CD4-positive, alpha-beta memory T cell (primary cell): ENCODE measurements around the gene CREBL2. TPM values are rescaled to one million over a fixed set of nuclear protein-coding genes. Genes with fewer than 3 reads are reported as not detected.
"Not testable (repeated sequence)": the region's sequence is repeated elsewhere in the genome, so short reads cannot be mapped to it uniquely, and the experiment has no call there.

Source experiments
- CTCF ChIA-PET: fragments of 350-600 bp; sonication (Branson Sonifier 250); formaldehyde crosslinking; loops from one replicate; lab custom pipeline; 2021; ENCODE audit warnings: inconsistent platforms; ENCODE audit not compliant: partially characterized antibody; lab: Charles Lee
- POLR2A ChIA-PET: fragments of 350-600 bp; sonication (Branson Sonifier 250); formaldehyde crosslinking; loops from one replicate; lab custom pipeline; 2021; ENCODE audit not compliant: partially characterized antibody; lab: Charles Lee
- DNase-seq, 5 donors: peaks; one replicate each; pipeline versions ENCODE4 v3.0.0 to v3.0.0-alpha.2; 2020 to 2022; ENCODE audit warnings: mixed read lengths in 1 of 5
- H3K27ac ChIP-seq: one replicate; pipeline ENCODE4 v1.7.0; 2013; ENCODE audit warnings: low read depth, low read length
- H3K27me3 ChIP-seq: 2 replicates; pipeline ENCODE4 v1.7.0; 2013; ENCODE audit warnings: mild to moderate bottlenecking, low read length, moderate library complexity; ENCODE audit not compliant: insufficient read depth
- H3K36me3 ChIP-seq: 2 replicates; pipeline ENCODE4 v1.7.0; 2013; ENCODE audit warnings: mild to moderate bottlenecking, low read length, moderate library complexity; ENCODE audit not compliant: insufficient read depth
- H3K4me1 ChIP-seq: 2 replicates; pipeline ENCODE4 v1.7.0; 2013; ENCODE audit warnings: mild to moderate bottlenecking, low read length, moderate library complexity; ENCODE audit not compliant: insufficient read depth
- H3K4me3 ChIP-seq, 2 donors: one replicate each; pipeline ENCODE4 v1.7.0; 2013; ENCODE audit warnings: low read length in 2 of 2, mild to moderate bottlenecking in 1 of 2
- H3K9me3 ChIP-seq, 2 donors: one replicate each; pipeline ENCODE4 v1.7.0; 2013; ENCODE audit warnings: low read length in 2 of 2, control low read depth in 1 of 2; ENCODE audit not compliant: control insufficient read depth in 1 of 2
- H3K27ac Mint-ChIP-seq, 7 donors: one replicate each; pipeline ENCODE4 v1.8.0; 2020 to 2021; ENCODE audit warnings: mixed read lengths in 7 of 7, mild to moderate bottlenecking in 6 of 7, inconsistent platforms in 3 of 7, moderate library complexity in 3 of 7
- H3K27me3 Mint-ChIP-seq, 2 donors: one replicate each; pipeline ENCODE4 v1.8.0; 2020 to 2021; ENCODE audit warnings: mixed read lengths in 2 of 2
- H3K36me3 Mint-ChIP-seq, 2 donors: one replicate each; pipeline ENCODE4 v1.8.0; 2020 to 2021; ENCODE audit warnings: mixed read lengths in 2 of 2, inconsistent platforms in 1 of 2, mild to moderate bottlenecking in 1 of 2
- H3K4me1 Mint-ChIP-seq, 4 donors: one replicate each; pipeline ENCODE4 v1.8.0; 2020 to 2021; ENCODE audit warnings: mixed read lengths in 4 of 4, mild to moderate bottlenecking in 1 of 4
- H3K4me3 Mint-ChIP-seq, 8 donors: one replicate each; pipeline ENCODE4 v1.8.0; 2020 to 2021; ENCODE audit warnings: mixed read lengths in 8 of 8, mild to moderate bottlenecking in 7 of 8, moderate library complexity in 6 of 8, inconsistent platforms in 3 of 8
- H3K9me3 Mint-ChIP-seq, 8 donors: one replicate each; pipeline ENCODE4 v1.8.0; 2020 to 2021; ENCODE audit warnings: mixed read lengths in 8 of 8, mild to moderate bottlenecking in 5 of 8, inconsistent platforms in 3 of 8, moderate library complexity in 1 of 8
- intact Hi-C: fragments of 100-400 bp; cut with micrococcal nuclease; formaldehyde crosslinking; loops from one replicate; pipeline ENCODE4 v1.15.1; 2023
- polyA plus RNA-seq, 2 donors: library from polyadenylated mRNA; unstranded; fragments of 300-500 nt; fragmentation: Illumina TruSeq; gene quantifications; one replicate each; pipeline ENCODE4 v1.2.3, GENCODE V29; 2021
- total RNA-seq, 2 experiments: library from RNA; stranded (reverse); gene quantifications; one replicate each; pipeline ENCODE4 v1.2.3, GENCODE V29; 2021

Gene CREBL2
- total and polyA plus RNA-seq, 4 experiments from 2014 or later = 51.0 to 107 (median 61.8) TPM

DNA sequence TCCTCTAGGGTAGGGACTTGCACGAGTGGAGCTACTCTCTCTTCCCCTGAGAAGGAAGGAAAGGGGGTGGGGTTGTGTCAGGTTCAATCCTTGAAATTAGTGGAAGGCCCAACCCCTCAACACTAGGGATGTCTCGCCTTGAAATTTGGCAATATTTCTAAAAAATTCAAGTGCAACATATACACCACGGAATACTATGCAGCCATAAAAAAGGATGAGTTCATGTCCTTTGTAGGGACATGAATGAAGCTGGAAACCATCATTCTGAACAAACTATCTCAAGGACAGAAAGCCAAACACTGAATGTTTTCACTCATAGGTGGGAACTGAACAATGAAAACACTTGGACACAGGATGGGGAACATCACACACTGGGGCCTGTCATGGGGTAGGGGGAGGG lies 15.1 kb upstream of the CREBL2 start:
- H3K36me3 Mint-ChIP-seq, H3K27ac ChIP-seq, H3K27me3 Mint-ChIP-seq, H3K4me1 Mint-ChIP-seq, H3K9me3 ChIP-seq, POLR2A ChIA-PET, CTCF ChIA-PET, H3K4me3 Mint-ChIP-seq, H3K9me3 Mint-ChIP-seq, DNase-seq, H3K27me3 ChIP-seq, intact Hi-C loops, H3K36me3 ChIP-seq, H3K4me3 ChIP-seq, H3K4me1 ChIP-seq: not testable (repeated sequence)
- peak overlapping the region in 1 of 7 donors; percentile 71 for H3K27ac Mint-ChIP-seq

DNA sequence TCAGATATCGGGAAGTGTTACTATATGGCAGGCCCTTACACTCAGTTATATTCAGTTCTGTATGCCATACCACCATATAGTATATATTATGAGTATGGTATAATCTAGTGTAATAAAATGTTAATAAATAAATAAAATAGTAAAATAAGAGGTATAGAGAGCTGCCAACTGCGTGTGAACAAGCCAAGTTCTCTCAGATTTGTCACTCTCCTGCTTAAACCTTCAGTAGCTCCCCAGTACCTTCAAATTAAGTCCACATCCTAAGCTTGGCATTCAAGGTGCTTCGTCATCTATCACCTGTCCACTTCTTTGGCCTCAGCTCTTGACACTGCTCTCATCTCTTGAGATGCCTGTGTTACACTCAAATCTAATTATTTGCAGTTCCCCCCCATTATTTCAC lies 12.8 kb upstream of the CREBL2 start:
- H3K27me3 ChIP-seq = no peaks in the 10 kb centered on the region
- Mint-ChIP-seq H3K36me3 (no peaks in the 10 kb centered on the region), H3K4me1 (peaks cover 0 to 2% (median 0%) of the 10 kb centered on the region in 4 donors), H3K27ac (no peak overlapping the region), H3K9me3 (no peaks in the 10 kb centered on the region), H3K4me3 (no peak overlapping the region), H3K27me3 (no peaks in the 10 kb centered on the region)
- ChIA-PET POLR2A (no interaction called here), CTCF (interaction anchor here (2.0 kb wide), 1 partner anchor 138 kb away, joined by 6 read pairs; no protein-coding TSS in a partner anchor)
- no peak overlapping the region for H3K27ac ChIP-seq
- no peaks in the 10 kb centered on the region for H3K4me1 ChIP-seq
- intact Hi-C loops = no loop called here
- H3K9me3 ChIP-seq = no peaks in the 10 kb centered on the region
- H3K4me3 ChIP-seq = no peak overlapping the region
- no peaks in the 10 kb centered on the region for H3K36me3 ChIP-seq
- no peak for DNase-seq

DNA sequence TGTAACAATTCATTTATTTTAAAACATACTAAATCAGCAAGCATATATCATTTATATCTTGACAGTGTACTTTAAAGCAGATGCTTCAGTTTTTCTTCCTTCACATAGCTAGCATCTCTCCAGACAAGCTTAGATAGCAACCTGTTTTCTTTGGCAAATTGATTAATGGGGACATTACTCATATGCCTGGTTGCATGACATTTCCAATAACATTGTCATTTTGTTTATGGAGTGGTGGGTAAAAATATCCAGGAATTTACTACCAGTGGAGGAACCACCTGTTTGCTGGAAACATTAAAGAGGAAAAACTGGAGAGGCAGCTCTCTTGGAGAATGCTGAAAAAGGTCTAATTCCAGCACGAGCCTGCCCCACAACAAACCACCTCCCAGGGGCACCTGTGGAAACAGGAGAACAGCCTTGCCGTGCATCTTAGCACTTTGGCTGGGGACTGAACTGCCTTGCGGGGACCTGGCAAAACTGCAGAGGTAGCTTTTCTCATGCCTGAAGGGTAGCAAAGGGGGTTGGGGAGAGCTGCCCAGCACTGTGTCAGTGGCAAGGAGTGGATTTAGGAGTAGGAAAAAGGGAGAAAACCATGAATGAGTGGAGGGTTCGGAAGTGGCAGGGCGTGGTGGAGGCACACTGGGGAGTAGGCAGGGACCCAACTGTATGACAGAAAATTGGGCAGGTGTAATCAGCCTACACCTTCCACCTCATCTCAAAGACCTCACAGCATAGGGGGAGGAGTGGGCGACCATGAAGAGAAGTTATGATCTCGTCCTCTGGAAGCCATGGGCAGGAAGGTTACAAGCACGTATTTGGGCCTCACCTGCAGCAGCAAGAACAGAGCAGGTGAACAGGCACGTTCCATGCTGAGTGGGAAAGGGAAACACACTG lies 11.7 kb upstream of the CREBL2 start:
- H3K27ac ChIP-seq = no peak overlapping the region
- Mint-ChIP-seq H3K27me3 (no peaks in the 10 kb centered on the region), H3K36me3 (no peaks in the 10 kb centered on the region), H3K4me3 (no peak overlapping the region), H3K9me3 (no peaks in the 10 kb centered on the region), H3K27ac (no peak overlapping the region), H3K4me1 (peaks cover 0 to 2% (median 0%) of the 10 kb centered on the region in 4 donors)
- intact Hi-C loops = no loop called here
- no peak for DNase-seq
- ChIA-PET POLR2A (no interaction called here), CTCF (interaction anchor here (2.0 kb wide), 1 partner anchor 137 kb away, joined by 6 read pairs; no protein-coding TSS in a partner anchor)
- no peaks in the 10 kb centered on the region for H3K36me3 ChIP-seq
- no peaks in the 10 kb centered on the region for H3K4me1 ChIP-seq
- no peaks in the 10 kb centered on the region for H3K9me3 ChIP-seq
- H3K4me3 ChIP-seq = no peak overlapping the region
- H3K27me3 ChIP-seq = no peaks in the 10 kb centered on the region

DNA sequence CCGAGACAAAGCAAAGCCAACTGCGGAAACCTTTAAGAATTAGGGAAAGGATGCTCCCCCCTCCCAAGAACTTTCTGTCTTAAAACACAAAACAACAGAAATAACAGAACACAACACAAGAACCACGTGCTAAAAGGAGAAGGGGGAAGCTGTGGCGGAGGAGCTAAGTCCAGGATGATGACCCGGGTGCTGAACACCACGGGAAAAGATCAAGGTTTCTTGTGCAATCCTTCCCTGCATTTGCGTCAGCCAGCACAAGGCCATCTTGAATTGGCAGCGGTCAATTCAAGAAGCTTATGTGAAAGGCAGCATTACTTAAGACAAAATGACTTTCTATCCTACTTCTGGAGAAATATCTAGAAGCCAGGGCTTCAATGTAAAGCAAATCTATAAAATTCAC lies 11.0 kb upstream of the CREBL2 start:
- Mint-ChIP-seq H3K36me3 (no peaks in the 10 kb centered on the region), H3K9me3 (no peaks in the 10 kb centered on the region), H3K4me3 (no peak overlapping the region), H3K27ac (no peak overlapping the region), H3K27me3 (no peaks in the 10 kb centered on the region), H3K4me1 (peaks cover 0 to 2% (median 0%) of the 10 kb centered on the region in 4 donors)
- no peak for DNase-seq
- Histone ChIP-seq H3K4me1 (no peaks in the 10 kb centered on the region), H3K4me3 (no peak overlapping the region), H3K27me3 (no peaks in the 10 kb centered on the region), H3K9me3 (no peaks in the 10 kb centered on the region), H3K27ac (no peak overlapping the region), H3K36me3 (no peaks in the 10 kb centered on the region)
- ChIA-PET POLR2A (no interaction called here), CTCF (interaction anchor here (1.3 to 2.0 kb wide), 3 partner anchors 9 to 136 kb away, joined by 4 to 6 read pairs (median 6); no protein-coding TSS in a partner anchor)
- intact Hi-C loops = no loop called here

DNA sequence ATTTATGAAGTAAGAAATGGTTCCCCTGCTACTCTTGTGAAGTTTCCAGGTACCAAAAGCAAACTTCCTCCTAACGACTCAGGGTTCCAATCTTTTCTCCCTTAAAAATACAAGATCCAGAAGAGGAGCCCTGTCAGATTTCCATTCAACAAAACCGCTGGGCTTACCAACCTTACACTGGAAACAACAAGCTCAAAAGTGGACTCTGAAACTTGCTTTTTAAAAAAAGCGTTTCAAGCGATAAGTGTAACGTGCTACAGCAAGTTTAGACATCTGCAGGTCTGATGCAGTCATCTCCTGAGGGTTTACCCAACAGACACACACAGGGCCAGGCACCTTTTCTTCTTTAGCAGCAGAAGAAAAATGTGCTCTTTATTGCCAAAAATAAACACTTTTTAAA lies 6.9 kb upstream of the CREBL2 start:
- H3K9me3 ChIP-seq = no peaks in the 10 kb centered on the region
- no peak overlapping the region for H3K4me3 Mint-ChIP-seq
- intact Hi-C loops = no loop called here
- peaks cover 13 to 18% (median 17%) of the 10 kb centered on the region in 4 donors for H3K4me1 Mint-ChIP-seq
- no peak overlapping the region for H3K4me3 ChIP-seq
- no peaks in the 10 kb centered on the region for H3K27me3 Mint-ChIP-seq
- peaks cover 10% of the 10 kb centered on the region for H3K4me1 ChIP-seq
- ChIA-PET POLR2A (no interaction called here), CTCF (no interaction called here)
- no peaks in the 10 kb centered on the region for H3K27me3 ChIP-seq
- H3K9me3 Mint-ChIP-seq = no peaks in the 10 kb centered on the region
- no peaks in the 10 kb centered on the region for H3K36me3 ChIP-seq
- H3K27ac Mint-ChIP-seq = no peak overlapping the region
- no peak overlapping the region for H3K27ac ChIP-seq
- no peaks in the 10 kb centered on the region for H3K36me3 Mint-ChIP-seq
- no peak for DNase-seq

DNA sequence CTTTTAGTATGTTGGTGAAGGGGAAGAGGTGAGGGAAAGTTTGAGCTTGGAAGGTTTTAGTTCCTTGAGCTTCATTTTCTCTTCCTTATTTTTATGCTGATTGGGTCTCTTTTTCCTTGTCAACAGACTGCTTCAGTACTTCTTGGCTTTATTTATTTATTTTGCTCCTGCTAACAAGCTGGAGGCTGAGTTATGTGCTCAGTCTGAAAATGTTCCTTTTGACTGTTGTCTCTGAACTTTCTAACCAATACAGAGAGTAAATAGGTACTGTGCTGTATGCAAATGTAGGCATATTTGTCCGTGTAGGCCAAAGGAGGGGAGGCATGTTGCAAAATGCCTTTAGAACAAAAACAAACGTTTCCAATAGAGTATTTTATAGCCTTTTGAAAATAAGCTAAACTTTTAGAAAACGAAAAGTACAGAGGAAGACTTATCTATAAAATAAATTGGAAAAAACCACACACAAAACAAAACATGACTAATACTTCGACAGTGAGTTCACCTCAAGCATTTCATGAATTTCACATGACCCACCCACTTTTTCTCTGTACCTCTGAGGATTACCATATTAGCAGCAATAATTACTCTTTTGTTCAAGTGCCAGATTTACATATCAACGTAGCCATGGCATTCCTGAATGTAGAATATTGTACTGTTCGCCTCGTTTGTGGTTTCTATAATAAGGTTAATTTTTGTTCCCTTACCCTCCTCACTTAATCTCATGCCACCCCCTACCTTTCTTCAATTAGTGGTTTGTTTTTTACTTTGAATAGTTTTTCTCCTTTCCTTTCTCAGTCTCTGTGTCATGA lies 4.7 kb upstream of the CREBL2 start:
- POLR2A ChIA-PET = interaction anchor here (0.7 to 1.0 kb wide), 5 partner anchors 10 to 221 kb away, joined by 3 to 6 read pairs (median 3); no protein-coding TSS in a partner anchor
- Histone ChIP-seq H3K9me3 (no peaks in the 10 kb centered on the region), H3K27ac (no peak overlapping the region), H3K4me3 (no peak overlapping the region), H3K36me3 (no peaks in the 10 kb centered on the region), H3K27me3 (no peaks in the 10 kb centered on the region), H3K4me1 (peaks cover 21% of the 10 kb centered on the region)
- intact Hi-C loops = no loop called here
- CTCF ChIA-PET = interaction anchor here (0.6 to 2.6 kb wide), 7 partner anchors 16 to 229 kb away, joined by 3 to 7 read pairs (median 4); no protein-coding TSS in a partner anchor
- Mint-ChIP-seq H3K9me3 (no peaks in the 10 kb centered on the region), H3K4me3 (peak overlapping the region in 7 of 8 donors; percentile 32 to 67 (median 42)), H3K27ac (peak overlapping the region; percentile 13 to 84 (median 68)), H3K27me3 (no peaks in the 10 kb centered on the region), H3K36me3 (peaks cover 0 to 6% of the 10 kb centered on the region in 2 donors), H3K4me1 (peaks cover 15 to 33% (median 26%) of the 10 kb centered on the region in 4 donors)
- DNase-seq = no peak

DNA sequence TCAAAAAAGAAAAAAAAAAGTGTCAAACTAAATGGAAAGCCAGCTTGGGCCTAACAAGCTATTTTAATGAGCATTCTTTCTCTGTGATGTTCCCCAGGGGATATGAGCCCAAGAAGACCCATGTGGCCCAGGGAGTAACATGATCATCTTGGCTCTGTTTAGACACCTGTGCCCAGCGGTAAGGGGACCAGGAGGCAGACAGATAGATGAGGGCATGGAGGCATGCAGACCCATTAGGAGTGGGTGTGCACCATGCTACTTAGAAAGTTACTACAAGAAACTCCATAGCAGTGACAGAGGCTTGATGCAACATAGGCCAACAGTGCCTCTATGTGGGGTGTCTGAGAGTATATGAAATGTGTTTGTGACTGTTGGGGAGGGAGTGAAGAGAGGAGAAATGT lies 3.1 kb upstream of the CREBL2 start:
- H3K27ac ChIP-seq = no peak overlapping the region
- peak overlapping the region in 4 of 8 donors; percentile 10 to 60 (median 49) for H3K4me3 Mint-ChIP-seq
- CTCF ChIA-PET = interaction anchor here (1.1 to 2.6 kb wide), 3 partner anchors 47 to 231 kb away, joined by 4 to 10 read pairs (median 7); no protein-coding TSS in a partner anchor
- peaks cover 23 to 47% (median 36%) of the 10 kb centered on the region in 4 donors for H3K4me1 Mint-ChIP-seq
- no peaks in the 10 kb centered on the region for H3K36me3 ChIP-seq
- H3K9me3 ChIP-seq = no peaks in the 10 kb centered on the region
- peak overlapping the region; percentile 21 to 83 (median 54) for H3K27ac Mint-ChIP-seq
- H3K36me3 Mint-ChIP-seq = peaks cover 2 to 16% of the 10 kb centered on the region in 2 donors
- peaks cover 36% of the 10 kb centered on the region for H3K4me1 ChIP-seq
- intact Hi-C loops = no loop called here
- POLR2A ChIA-PET = interaction anchor here (0.6 kb wide), 1 partner anchor 738 kb away, joined by 3 read pairs; no protein-coding TSS in a partner anchor
- no peaks in the 10 kb centered on the region for H3K27me3 ChIP-seq
- no peaks in the 10 kb centered on the region for H3K27me3 Mint-ChIP-seq
- H3K4me3 ChIP-seq = no peak overlapping the region
- DNase-seq = no peak
- no peaks in the 10 kb centered on the region for H3K9me3 Mint-ChIP-seq
